Thyroid gland (tissue), 4 donors: ENCODE data around the gene HCN1.

Experiments
- POLR2A ChIP-seq, 2 donors: fragments of 450-650 bp; IDR thresholded peaks; one replicate each; pipeline ENCODE4 v1.6.1; 2017; ENCODE audit warnings: antibody characterized with exemption in 2 of 2, mild to moderate bottlenecking in 2 of 2, moderate library complexity in 1 of 2
- TF ChIP-seq, protein P1 (sequence below), 6 experiments: fragments of 200-600 bp in 3 of 6; fragments of 450-650 bp in 3 of 6; sonication (generic) in 3 of 6; IDR thresholded peaks; one replicate each; pipeline ENCODE4 v1.5.1; 2016 to 2019; ENCODE audit warnings: antibody characterized with exemption in 6 of 6, mild to moderate bottlenecking in 2 of 6, inconsistent platforms in 1 of 6, moderate library complexity in 1 of 6

DNA sequence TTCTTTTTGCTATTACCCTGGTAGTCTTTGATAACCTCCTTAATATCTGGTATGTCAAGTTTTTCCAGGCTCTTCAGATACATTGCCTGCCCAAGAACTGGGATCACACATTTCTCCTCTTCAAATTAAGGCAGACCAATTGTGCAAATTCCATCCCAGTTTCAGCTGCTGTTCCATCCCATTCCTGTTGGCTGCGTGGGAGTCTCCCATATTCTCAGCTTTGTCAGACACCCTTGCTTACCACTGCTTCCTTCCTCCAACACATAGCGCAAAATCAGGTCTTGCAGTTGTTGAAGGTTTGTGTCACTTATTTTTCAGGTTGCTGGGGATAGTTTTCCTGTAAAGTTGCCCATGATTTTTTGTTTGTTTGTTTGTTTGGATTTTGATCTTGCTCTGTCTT lies 15.2 kb downstream of the HCN1 start:
- TF ChIP-seq, protein P1, sequence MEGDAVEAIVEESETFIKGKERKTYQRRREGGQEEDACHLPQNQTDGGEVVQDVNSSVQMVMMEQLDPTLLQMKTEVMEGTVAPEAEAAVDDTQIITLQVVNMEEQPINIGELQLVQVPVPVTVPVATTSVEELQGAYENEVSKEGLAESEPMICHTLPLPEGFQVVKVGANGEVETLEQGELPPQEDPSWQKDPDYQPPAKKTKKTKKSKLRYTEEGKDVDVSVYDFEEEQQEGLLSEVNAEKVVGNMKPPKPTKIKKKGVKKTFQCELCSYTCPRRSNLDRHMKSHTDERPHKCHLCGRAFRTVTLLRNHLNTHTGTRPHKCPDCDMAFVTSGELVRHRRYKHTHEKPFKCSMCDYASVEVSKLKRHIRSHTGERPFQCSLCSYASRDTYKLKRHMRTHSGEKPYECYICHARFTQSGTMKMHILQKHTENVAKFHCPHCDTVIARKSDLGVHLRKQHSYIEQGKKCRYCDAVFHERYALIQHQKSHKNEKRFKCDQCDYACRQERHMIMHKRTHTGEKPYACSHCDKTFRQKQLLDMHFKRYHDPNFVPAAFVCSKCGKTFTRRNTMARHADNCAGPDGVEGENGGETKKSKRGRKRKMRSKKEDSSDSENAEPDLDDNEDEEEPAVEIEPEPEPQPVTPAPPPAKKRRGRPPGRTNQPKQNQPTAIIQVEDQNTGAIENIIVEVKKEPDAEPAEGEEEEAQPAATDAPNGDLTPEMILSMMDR (IDR thresholded peaks at IDR 0.05), result no peak
- TF ChIP-seq POLR2A (IDR thresholded peaks at IDR 0.05), result no peak
